CD4-positive, alpha-beta T cell treated with Interleukin-12 subunit alpha and Interleukin-12 subunit beta, for 1 hour (primary cell): Measurements from ENCODE around the gene GAB4.

Source experiments
- DNase-seq: peaks from one replicate; pipeline ENCODE4 v3.0.0-alpha.2; 2020

GAB4 gene

DNA sequence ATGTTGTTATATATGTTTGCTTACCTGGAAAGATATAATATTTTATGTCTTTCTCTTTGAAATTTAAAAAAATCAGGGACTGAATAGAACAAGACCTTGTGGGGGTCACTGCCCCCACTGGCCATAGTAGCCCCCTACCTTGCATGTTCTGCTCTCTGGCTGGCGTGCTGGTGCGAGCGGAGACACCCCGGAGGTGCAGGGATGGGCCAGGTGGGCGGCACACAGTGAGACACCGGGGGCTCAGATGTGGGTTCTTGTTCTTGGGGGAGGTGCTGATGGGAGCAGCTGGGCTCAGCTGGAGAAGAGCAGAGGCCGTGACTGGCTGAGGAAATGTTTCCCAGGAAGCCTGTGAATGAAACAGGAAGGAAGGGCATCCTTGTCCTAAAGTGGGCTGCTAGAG lies 20.2 kb downstream of the GAB4 start:
- no peak for DNase-seq

DNA sequence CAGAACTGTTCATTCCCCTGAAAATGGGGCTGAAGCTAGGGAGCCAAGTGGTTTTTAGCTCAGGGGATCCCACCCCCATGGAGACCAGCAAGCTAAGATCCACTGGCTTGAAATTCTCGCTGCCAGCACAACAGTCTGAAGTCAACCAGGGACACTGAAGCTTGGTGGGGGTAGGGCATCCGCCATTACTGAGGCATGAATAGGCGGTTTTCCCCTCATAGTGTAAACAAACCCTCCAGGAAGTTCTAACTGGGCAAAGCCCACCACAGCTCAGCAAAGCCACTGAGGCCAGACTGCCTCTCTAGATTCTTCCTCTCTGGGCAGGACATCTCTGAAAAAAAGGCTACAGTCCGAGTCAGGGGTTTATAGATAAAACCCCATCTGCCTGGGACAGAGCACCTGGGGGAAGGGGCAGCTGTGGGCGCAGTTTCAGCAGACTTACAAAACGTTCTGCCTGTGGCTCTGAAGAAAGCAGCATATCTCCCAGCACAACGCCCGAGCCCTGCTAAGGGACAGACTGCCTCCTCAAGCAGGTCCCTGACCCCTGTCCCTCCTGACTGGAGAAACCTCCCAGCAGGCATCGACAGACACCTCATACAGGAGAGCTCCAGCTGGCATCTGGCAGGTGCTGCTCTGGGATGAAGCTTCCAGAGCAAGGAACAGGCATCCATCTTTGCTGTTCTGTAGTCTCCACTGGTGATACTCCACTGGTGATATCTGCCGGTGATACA lies 32.7 kb downstream of the GAB4 start:
- DNase-seq: no peak

GRCh38 chr22:16974298-16975084 lies 33.5 kb downstream of the GAB4 start:
- no peak for DNase-seq

- no peak for DNase-seq
Measured at GRCh38 chr22:16973591-16974297, 34.3 kb downstream of the GAB4 start.

GRCh38 chr22:16972311-16972710 lies 35.7 kb downstream of the GAB4 start:
- DNase-seq: no peak

GRCh38 chr22:16970446-16970845 lies 37.6 kb downstream of the GAB4 start:
- no peak for DNase-seq

DNA sequence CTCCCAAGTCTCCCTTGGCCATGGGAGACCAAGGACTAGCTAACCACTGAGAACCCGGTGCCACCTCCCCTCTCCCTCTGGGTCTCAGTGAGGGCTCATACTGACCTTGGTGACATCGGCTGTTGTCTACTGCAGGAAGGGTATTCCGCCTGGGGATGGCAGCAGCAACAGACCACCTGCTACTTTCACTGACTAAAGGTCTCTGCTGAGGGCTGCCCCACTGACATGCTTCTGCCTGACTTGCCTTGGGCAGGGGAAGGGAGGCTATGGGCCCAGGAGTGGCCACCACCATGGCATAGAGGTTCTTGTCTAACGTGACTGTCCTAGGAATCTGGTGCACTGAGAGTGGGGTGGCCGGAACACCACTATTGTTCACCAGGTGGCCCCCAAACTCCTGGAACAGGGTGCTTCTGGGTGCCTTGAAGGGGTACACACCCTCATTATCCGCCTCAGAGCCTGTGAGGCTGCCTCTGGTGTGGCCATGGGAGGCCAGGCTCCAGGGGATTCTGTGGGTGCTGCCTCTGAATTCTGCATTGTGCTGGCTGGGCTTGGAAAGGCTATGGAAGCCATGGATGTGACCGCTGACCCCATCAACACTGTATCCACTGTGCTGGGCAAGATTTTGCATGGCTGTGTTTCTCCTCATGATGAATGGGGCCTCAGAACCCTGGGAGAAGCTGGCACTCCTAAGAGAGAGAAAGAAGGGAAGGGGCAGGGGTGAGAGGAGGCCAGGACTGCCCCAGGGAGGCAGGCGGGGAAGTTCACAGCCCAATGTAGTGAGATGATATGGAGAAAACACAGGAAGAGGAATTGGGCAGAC lies 38.3 kb downstream of the GAB4 start:
- DNase-seq: no peak

DNA sequence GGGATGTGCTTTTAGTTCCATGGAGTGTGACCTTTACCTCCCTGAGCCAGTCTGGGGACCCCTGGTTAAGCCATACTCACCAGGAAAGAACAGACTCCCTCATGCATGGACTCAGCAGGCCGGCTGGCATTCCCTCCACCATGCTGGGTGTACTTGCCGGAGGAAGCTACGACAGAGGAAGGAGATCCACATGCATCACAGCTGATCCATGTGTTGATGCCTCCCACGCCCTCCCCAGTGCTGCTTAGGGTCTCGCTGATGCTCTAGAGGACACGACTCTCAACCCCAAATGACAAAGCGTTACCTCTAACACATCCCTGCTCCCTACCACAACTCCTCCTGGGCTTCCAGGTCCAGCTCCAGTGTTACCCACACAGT lies 39.8 kb downstream of the GAB4 start:
- DNase-seq: no peak

GRCh38 chr22:16967453-16968217 lies 40.4 kb downstream of the GAB4 start:
- DNase-seq: no peak

DNA sequence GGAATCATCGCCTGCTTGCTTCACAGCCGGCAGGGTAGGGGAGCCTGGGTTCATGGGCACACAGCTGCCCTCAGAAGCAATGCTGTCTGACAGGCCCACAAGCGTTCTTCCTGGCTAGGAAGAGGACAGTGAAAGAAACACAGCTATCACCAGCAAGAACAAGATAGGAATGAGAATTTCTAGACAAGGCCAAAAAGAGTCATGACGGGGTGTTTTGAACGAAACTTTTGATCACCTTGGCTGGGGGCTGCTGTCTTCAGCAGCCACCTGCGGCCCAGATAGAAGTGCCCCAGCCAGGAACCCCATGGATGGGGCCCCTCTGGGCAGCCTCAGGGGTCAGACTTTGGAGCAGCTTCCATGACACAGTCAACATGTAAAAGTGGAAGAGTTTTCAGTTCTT lies 41.8 kb downstream of the GAB4 start:
- no peak for DNase-seq

GRCh38 chr22:16965560-16965959 lies 42.5 kb downstream of the GAB4 start:
- DNase-seq: no peak

- no peak for DNase-seq
Measured at GRCh38 chr22:16965083-16965482, 42.9 kb downstream of the GAB4 start.

GRCh38 chr22:16964366-16964765 lies 43.7 kb downstream of the GAB4 start:
- no peak for DNase-seq

DNA sequence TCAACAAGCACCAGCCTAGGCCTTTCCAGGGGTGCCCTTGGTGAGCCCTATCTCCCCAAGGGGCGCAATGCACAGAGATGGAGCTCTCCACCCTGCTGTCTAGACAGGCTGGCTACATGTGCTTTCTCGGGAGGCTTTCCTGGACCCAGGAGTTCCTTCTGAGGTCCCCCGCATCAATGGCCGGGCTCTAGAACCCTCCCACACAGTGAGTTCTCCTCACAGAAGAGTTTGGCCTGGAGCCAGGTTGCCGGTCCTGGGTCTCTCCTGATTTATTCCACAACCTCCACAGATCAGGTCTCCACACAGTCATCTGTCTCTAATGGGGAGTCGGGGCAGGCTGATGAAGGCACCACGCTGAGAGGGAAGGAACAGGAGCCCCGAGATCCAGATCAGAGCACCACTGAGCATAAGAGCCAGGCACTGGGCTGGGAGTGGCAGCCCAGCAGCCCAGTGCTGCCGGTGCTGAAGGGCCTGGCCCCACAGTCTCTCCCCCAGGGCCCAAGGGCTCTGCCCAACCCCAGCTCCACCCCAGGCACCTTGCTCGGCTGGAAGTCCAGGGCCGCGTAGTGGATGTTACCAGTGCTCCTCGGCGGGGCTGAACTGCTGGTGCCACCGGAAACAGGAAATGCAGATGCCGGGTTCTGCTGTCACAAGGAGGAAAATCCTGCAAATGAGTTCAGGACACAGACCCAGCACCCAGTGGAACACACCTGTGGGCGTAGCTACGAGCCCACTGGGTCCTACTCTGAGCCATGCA lies 44.7 kb downstream of the GAB4 start:
- no peak for DNase-seq

DNA sequence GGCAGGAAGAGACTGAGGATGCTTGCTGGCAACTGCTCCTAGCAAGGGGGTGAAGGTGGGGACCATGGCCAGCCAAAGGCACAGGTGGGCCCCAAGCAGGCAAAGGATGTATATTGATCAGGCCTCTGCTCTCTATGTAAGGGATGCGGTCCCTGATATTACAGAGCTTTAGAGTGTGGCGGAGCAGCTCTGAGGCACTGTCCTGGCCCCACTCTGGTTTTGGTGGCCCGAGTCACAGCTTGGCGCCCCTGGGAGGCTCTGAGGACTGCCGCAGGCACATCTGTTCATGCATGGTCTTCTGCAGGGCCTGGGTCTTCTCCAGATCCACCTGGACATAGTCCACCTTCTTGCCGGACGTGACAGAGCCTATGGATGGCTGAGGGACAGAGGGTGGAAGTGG lies 45.5 kb downstream of the GAB4 start:
- no peak for DNase-seq

- DNase-seq: no peak
Measured at GRCh38 chr22:16961477-16962186, 46.4 kb downstream of the GAB4 start.

GRCh38 chr22:16960884-16961249 lies 47.2 kb downstream of the GAB4 start:
- no peak for DNase-seq

DNA sequence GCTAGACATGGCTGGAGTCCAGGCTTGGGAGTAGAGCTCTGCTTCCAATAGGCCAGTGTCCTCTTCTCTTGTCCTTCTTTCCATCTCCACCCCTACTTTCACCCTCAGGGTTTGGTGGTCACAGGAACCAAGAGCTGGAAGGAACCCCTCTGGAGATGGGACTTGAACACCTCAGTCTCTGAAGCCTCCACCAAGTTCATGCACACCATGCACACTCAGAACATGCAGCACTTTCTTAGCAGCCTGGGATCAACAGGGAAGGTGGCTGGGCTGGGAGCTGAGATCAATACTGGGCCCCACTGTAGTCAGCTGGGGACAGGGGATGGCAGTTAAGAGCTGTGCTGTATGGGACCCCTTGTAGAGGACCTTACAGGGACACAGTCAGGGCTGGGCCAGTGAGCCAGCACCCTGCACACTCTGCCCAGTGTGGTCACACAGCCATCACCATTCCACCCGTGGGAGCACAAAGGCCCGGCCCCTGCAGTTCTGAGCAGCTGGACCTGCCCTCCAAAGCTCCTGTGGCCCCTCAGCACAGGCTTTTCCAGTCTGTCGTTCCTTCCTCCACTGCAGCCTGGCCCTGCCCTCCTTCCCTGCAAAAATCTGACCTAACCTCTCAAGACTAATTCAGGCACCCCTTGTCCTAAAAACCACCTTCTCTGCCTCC lies 47.7 kb downstream of the GAB4 start:
- DNase-seq: no peak

GRCh38 chr22:16959345-16959930 lies 48.6 kb downstream of the GAB4 start:
- no peak for DNase-seq

DNA sequence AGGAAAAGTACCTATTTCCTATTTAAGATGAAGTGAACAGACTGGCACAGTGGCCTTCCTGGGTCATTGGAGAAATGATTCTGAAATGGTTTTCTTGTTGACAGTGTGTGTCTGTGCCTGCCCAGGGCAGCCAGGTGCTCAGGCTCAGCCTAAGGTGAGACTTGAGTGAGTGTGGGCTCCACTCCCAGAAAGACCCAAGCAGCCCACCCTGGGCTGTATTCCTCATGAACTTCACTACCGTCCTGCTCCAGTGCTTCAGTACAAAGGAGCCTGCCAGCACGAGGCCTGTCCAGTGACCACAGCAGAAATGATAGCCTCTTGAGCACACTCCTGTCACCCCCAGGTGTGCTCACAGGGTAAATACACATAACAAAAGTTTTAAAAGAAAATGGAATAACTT lies 49.5 kb downstream of the GAB4 start:
- no peak for DNase-seq
